Measurements from ENCODE around the gene HIVEP2. TPM values are rescaled to one million over a fixed set of nuclear protein-coding genes. Genes with fewer than 3 reads are reported as not detected.

The HIVEP2 gene, protein sequence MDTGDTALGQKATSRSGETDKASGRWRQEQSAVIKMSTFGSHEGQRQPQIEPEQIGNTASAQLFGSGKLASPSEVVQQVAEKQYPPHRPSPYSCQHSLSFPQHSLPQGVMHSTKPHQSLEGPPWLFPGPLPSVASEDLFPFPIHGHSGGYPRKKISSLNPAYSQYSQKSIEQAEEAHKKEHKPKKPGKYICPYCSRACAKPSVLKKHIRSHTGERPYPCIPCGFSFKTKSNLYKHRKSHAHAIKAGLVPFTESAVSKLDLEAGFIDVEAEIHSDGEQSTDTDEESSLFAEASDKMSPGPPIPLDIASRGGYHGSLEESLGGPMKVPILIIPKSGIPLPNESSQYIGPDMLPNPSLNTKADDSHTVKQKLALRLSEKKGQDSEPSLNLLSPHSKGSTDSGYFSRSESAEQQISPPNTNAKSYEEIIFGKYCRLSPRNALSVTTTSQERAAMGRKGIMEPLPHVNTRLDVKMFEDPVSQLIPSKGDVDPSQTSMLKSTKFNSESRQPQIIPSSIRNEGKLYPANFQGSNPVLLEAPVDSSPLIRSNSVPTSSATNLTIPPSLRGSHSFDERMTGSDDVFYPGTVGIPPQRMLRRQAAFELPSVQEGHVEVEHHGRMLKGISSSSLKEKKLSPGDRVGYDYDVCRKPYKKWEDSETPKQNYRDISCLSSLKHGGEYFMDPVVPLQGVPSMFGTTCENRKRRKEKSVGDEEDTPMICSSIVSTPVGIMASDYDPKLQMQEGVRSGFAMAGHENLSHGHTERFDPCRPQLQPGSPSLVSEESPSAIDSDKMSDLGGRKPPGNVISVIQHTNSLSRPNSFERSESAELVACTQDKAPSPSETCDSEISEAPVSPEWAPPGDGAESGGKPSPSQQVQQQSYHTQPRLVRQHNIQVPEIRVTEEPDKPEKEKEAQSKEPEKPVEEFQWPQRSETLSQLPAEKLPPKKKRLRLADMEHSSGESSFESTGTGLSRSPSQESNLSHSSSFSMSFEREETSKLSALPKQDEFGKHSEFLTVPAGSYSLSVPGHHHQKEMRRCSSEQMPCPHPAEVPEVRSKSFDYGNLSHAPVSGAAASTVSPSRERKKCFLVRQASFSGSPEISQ (N-terminal part only)
- 4.7 TPM for total RNA-seq (2013)
- polyA plus RNA-seq = 1 to 10 TPM in 1 of 3 donors, under 1 TPM in 2; 0.16 to 1.4 (median 0.64) TPM
- 5.4 and 9.9 TPM in 2 replicates for polyA minus RNA-seq
- total RNA-seq = 28.3 to 2,185 (median 175) reads per million in 11 experiments

DNA sequence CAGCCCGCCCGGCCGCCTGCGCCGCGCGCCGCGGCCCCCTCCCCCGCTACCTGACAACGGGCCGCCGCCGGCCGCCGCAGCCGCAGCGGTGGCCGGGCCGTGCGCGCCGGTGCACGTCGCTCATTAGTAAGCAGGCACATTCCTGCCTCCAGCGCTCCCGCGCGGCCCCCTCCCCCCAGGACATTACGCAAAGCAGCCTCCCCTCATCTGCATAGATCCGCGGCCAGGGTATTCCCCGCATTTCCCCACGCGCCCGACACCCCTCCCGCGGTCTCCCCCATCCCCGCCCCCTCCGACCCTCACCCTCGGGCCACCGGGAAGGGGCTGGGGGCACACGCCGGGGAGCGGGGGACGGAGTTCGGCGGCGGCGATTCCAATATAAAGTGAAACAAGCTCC is at the start of gene HIVEP2:
TSS of gene HIVEP2 (minus strand) at position 128 of the 397 bp plus-strand sequence. CDS start 170,438 bp downstream, outside the sequence.
- TF ChIP-seq, protein P1, sequence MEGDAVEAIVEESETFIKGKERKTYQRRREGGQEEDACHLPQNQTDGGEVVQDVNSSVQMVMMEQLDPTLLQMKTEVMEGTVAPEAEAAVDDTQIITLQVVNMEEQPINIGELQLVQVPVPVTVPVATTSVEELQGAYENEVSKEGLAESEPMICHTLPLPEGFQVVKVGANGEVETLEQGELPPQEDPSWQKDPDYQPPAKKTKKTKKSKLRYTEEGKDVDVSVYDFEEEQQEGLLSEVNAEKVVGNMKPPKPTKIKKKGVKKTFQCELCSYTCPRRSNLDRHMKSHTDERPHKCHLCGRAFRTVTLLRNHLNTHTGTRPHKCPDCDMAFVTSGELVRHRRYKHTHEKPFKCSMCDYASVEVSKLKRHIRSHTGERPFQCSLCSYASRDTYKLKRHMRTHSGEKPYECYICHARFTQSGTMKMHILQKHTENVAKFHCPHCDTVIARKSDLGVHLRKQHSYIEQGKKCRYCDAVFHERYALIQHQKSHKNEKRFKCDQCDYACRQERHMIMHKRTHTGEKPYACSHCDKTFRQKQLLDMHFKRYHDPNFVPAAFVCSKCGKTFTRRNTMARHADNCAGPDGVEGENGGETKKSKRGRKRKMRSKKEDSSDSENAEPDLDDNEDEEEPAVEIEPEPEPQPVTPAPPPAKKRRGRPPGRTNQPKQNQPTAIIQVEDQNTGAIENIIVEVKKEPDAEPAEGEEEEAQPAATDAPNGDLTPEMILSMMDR (IDR thresholded peaks at IDR 0.05) = no peak
- H2AFZ ChIP-seq (ENCODE audit: insufficient read depth, low read depth, low read length, poor library complexity, severe bottlenecking) = peak within 1 kb of the TSS; percentile 77
- peaks cover 30 to 37% of the 10 kb centered on the region in 2 donors for H3K4me1 ChIP-seq (ENCODE audit: control insufficient read depth in 1 of 2, insufficient read depth in 2 of 2, low read length in 2 of 2)
- peak within 1 kb of the TSS; percentile 81 to 95 (median 89) for H3K4me3 ChIP-seq (replicated peaks in 1 of 3; ENCODE audit: low read depth in 2 of 3, low read length in 3 of 3)
- no peaks in the 10 kb centered on the region for H3K9me3 ChIP-seq (replicated peaks in 1 of 2; ENCODE audit: control insufficient read depth in 1 of 2, insufficient read depth in 1 of 2, low read length in 2 of 2)
- peak; percentile 81 to 95 (median 87) for DNase-seq
- 0% methylated on average over 40 of the region's 50 CpGs for WGBS (ENCODE audit: insufficient coverage)
- no peaks in the 10 kb centered on the region for H3K9me3 Mint-ChIP-seq
- H3K4me2 ChIP-seq (replicated peaks; ENCODE audit: extremely low read depth, low read length, poor library complexity, severe bottlenecking) = peak within 1 kb of the TSS; percentile 84
- H3K9ac ChIP-seq (ENCODE audit: insufficient read depth, low read length, poor library complexity, severe bottlenecking) = peak within 1 kb of the TSS; percentile 91
- H3K27me3 ChIP-seq (ENCODE audit: control insufficient read depth in 2 of 2, insufficient read depth in 2 of 2, low read length in 2 of 2) = no peaks in the 10 kb centered on the region
- H3K27ac Mint-ChIP-seq = peak within 1 kb of the TSS; percentile 84 to 96 (median 92)
- no peaks in the 10 kb centered on the region for H3K36me3 ChIP-seq (replicated peaks in 1 of 2; ENCODE audit: control insufficient read depth in 1 of 2, insufficient read depth in 2 of 2, low read length in 2 of 2)
- H3K4me1 Mint-ChIP-seq = peaks cover 34% of the 10 kb centered on the region
- no peaks in the 10 kb centered on the region for H3K79me2 ChIP-seq (ENCODE audit: insufficient read depth, low read length)
- H3K36me3 Mint-ChIP-seq = no peaks in the 10 kb centered on the region
- H3K27ac ChIP-seq (ENCODE audit: low read depth in 1 of 2, low read length in 2 of 2) = peak within 1 kb of the TSS; percentile 98
- intact Hi-C loops (cut with micrococcal nuclease) = loop anchor here (5.0 to 10.0 kb wide), 5 partner anchors 33 to 250 kb away; partner anchors contain the start of gene AIG1 (in 1 of the 2)
- peaks cover 4 to 10% (median 8%) of the 10 kb centered on the region in 3 donors for H3K27me3 Mint-ChIP-seq (ENCODE audit: low read depth in 3 of 3)
- peak within 1 kb of the TSS; percentile 93 to 98 for H3K4me3 Mint-ChIP-seq
- no peaks in the 10 kb centered on the region for H4K20me1 ChIP-seq (ENCODE audit: insufficient read depth, low read length)

DNA sequence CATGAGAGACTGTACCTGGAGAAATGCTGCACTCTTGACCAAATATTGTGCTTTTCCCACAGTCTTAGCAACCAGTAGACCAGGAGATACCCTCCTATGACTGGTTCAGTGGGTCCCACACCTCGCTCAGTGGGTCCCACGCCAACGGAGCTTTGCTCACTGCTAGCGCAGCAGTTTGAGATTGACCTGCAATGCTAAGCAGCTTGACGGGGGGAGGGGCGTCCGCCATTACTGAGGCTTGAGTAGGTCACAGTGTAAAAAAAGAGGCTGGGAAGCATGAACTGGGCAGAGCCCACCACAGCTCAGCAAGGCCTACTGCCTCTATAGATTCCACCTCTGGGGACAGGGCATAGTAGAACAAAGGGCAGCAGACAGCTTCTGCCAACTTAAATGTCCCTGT is 49.0 kb upstream of the HIVEP2 start:
- Mint-ChIP-seq H3K9me3 (peaks cover 4 to 14% (median 10%) of the 10 kb centered on the region in 7 donors), H3K36me3 (no peaks in the 10 kb centered on the region), H3K4me1 (no peaks in the 10 kb centered on the region), H3K27me3 (ENCODE audit: low read depth in 3 of 3) (no peaks in the 10 kb centered on the region), H3K27ac (no peak overlapping the region), H3K4me3 (no peak overlapping the region)
- Histone ChIP-seq H3K79me2 (ENCODE audit: insufficient read depth, low read length) (no peaks in the 10 kb centered on the region), H3K9ac (ENCODE audit: insufficient read depth, low read length, poor library complexity, severe bottlenecking) (no peak overlapping the region), H3K4me3 (replicated peaks in 1 of 3; ENCODE audit: low read depth in 2 of 3, low read length in 3 of 3) (no peak overlapping the region), H3K36me3 (replicated peaks in 1 of 2; ENCODE audit: control insufficient read depth in 1 of 2, insufficient read depth in 2 of 2, low read length in 2 of 2) (no peaks in the 10 kb centered on the region), H3K9me3 (replicated peaks in 1 of 2; ENCODE audit: control insufficient read depth in 1 of 2, insufficient read depth in 1 of 2, low read length in 2 of 2) (no peaks in the 10 kb centered on the region), H3K27ac (ENCODE audit: low read depth in 1 of 2, low read length in 2 of 2) (no peak overlapping the region), H4K20me1 (ENCODE audit: insufficient read depth, low read length) (no peaks in the 10 kb centered on the region), H3K4me1 (ENCODE audit: control insufficient read depth in 1 of 2, insufficient read depth in 2 of 2, low read length in 2 of 2) (no peaks in the 10 kb centered on the region), H2AFZ (ENCODE audit: insufficient read depth, low read depth, low read length, poor library complexity, severe bottlenecking) (no peak overlapping the region), H3K4me2 (replicated peaks; ENCODE audit: extremely low read depth, low read length, poor library complexity, severe bottlenecking) (no peak overlapping the region), H3K27me3 (ENCODE audit: control insufficient read depth in 2 of 2, insufficient read depth in 2 of 2, low read length in 2 of 2) (no peaks in the 10 kb centered on the region)
- WGBS (ENCODE audit: insufficient coverage) = 100% methylated on average over 3 of the region's 7 CpGs
- DNase-seq = no peak
- TF ChIP-seq, protein P1 (IDR thresholded peaks at IDR 0.05) = no peak
- intact Hi-C loops (cut with micrococcal nuclease) = no loop called here
